Pancreas (tissue), 10 donors: ENCODE results near the gene GASK1B. TPM values are rescaled to one million over a fixed set of nuclear protein-coding genes. Genes with fewer than 3 reads are reported as not detected.

Experiments used
- ATAC-seq, 4 donors: fragments of 200-7000 bp; cut with Tn5 transposase; one replicate each; pipeline versions ENCODE4 v1.8.0 to v1.9.1; 2020; ENCODE audit warnings: mild to moderate bottlenecking in 4 of 4, moderate library complexity in 4 of 4
- DNase-seq, 6 donors: peaks; one replicate each; pipeline ENCODE4 v3.0.0-alpha.2; 2020
- FAIRE-seq: peaks from 2 replicates; lab custom pipeline; 2012; peaks lifted over from hg19 to GRCh38; lab: Jason Lieb, UNC
- H3K27ac ChIP-seq, 4 donors: fragments of 200-600 bp; sonication (generic); 1 replicate in 3 of 4; 2 replicates in 1 of 4; pipeline versions ENCODE4 v1.5.0 to v1.8.0; 2020
- H3K27me3 ChIP-seq, 4 donors: fragments of 200-600 bp; one replicate each; pipeline ENCODE4 v1.8.0; 2021
- H3K36me3 ChIP-seq, 3 donors: fragments of 200-600 bp; sonication (generic) in 1 of 3; one replicate each; pipeline versions ENCODE4 v1.5.0 to v1.8.0; 2020 to 2021
- H3K4me1 ChIP-seq, 3 donors: fragments of 200-600 bp; one replicate each; pipeline ENCODE4 v1.8.0; 2021
- H3K4me3 ChIP-seq, 4 donors: fragments of 200-600 bp; sonication (generic) in 2 of 4; one replicate each; pipeline versions ENCODE4 v1.5.0 to v1.8.0; 2020 to 2021
- H3K9me3 ChIP-seq, 4 donors: fragments of 200-600 bp; one replicate each; pipeline ENCODE4 v1.8.0; 2021
- WGBS, 2 donors: extraction: QIAGEN DNeasy Blood & Tissue Kit; methylation state at CpG; one replicate each; pipeline ENCODE4 v1.1.7; 2013; 5-methylcytosine and 5-hydroxymethylcytosine counted together
- intact Hi-C, 3 donors: fragments of 100-400 bp; cut with DNase I; formaldehyde crosslinking; loops; one replicate each; pipeline versions ENCODE4 v1.11.1 to v1.14.2; 2022
- polyA plus RNA-seq, 2 donors: library from polyadenylated mRNA; stranded (reverse); fragments of 200-250 nt; gene quantifications; one replicate each; pipeline ENCODE4 v1.2.3, GENCODE V29; 2013
- total RNA-seq, 6 donors: library from RNA; stranded (reverse); fragmentation: NEBNext Ultra II Directional in 4 of 6; extraction: Animal tissue kit (Norgen Biotek cat#: 25700) in 4 of 6; gene quantifications; one replicate each; pipeline versions ENCODE4 v1.2.1 to v1.2.4, GENCODE V29; 2021 to 2023
- TF ChIP-seq, protein P1 (sequence below), 4 donors: fragments of 200-600 bp; sonication (generic) in 3 of 4; IDR thresholded peaks; one replicate each; pipeline versions ENCODE4 v1.5.0 to v1.8.0; 2021; ENCODE audit warnings: antibody characterized with exemption in 4 of 4
- donor health status: healthy with polysubstance abuse.
- donor health status: DM: no; HTN: no; CAD: no; lungs with moderate emphysema.
- donor health status: DM: no; HTN: no; CAD: no.
- donor health status: control.
- donor health status: control.
- donor health status: Bipolar disorder and iron deficiency.
- donor health status: DM: yes; HTN: yes; CAD: no.
- donor health status: DM: no; HTN: no; CAD: no.
- donor health status: DM: no; HTN: no; CAD: no.
- donor health status: DM: yes; HTN: yes; CAD: no.

GASK1B gene
- total and polyA plus RNA-seq, 8 donors = 1.4 to 27.7 (median 3.5) TPM

DNA sequence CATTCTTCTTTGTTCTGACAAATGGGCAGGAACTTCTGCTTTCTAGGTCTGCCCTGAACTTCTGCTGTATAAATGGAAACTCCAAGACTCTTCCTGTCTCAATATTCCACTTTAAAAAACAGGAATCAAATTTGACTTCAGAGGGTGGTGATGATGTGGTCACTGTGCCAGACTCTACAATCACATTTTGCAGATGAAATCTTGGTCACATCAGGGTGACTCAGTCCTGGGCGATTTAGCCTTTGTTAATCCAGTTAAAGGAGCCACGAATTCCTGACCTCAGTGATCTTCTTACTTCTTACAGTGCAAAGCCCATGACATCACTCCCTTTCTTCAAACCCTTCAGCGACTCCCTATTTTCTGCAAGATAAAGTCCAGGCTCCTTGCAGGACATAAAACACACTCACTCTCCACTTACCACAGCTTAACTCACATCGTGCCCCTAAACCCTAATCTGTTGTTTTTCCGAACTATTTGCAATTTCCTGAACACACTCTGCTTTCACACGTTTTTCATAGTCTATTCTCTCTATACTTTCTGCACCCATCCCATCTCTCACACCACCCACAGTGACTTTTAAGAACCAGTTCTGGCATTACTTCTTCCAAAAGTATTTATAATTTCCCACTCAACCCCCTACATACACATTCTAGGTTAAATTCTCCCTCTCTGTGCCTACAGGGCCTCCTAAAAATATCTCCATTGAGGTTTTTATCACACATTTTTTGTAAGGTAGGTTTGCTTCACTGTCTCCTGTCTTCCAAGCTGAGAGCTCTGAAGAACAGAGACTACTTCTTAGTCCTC lies 11.1 kb downstream of the GASK1B start:
- Histone ChIP-seq H3K27me3 (no peaks in the 10 kb centered on the region), H3K36me3 (no peaks in the 10 kb centered on the region), H3K27ac (peak overlapping the region in 1 of 4 donors; percentile 39), H3K4me3 (no peak overlapping the region), H3K9me3 (no peaks in the 10 kb centered on the region), H3K4me1 (peaks cover 0 to 13% (median 7%) of the 10 kb centered on the region in 3 donors)
- DNase-seq (no peak), ATAC-seq (peak in 3 of 4 donors; percentile 60 to 83 (median 68)), FAIRE-seq (no peak)
- TF ChIP-seq, protein P1, sequence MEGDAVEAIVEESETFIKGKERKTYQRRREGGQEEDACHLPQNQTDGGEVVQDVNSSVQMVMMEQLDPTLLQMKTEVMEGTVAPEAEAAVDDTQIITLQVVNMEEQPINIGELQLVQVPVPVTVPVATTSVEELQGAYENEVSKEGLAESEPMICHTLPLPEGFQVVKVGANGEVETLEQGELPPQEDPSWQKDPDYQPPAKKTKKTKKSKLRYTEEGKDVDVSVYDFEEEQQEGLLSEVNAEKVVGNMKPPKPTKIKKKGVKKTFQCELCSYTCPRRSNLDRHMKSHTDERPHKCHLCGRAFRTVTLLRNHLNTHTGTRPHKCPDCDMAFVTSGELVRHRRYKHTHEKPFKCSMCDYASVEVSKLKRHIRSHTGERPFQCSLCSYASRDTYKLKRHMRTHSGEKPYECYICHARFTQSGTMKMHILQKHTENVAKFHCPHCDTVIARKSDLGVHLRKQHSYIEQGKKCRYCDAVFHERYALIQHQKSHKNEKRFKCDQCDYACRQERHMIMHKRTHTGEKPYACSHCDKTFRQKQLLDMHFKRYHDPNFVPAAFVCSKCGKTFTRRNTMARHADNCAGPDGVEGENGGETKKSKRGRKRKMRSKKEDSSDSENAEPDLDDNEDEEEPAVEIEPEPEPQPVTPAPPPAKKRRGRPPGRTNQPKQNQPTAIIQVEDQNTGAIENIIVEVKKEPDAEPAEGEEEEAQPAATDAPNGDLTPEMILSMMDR (IDR thresholded peaks at IDR 0.05) = no peak
- WGBS, 2 donors = 54 to 63% methylated on average over 6 of the region's 6 CpGs
- intact Hi-C loops = no loop called here

DNA sequence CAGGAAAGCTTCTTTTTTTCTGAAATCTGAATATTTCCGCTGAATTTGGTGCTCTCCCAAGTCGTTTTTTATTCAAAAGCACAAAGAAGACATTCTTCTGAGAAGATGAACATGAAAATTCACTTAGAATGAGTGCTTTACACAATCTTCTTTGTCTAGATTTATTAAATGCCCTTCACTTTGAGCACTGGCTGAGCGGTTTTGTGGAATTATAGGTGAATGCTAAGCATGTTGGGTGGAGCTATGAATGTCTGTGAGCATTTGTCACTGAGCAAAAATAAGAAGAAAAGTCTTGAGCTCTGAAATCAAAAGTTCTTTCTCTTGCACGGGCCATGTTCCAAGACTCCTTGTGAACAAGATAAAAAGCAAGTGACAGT lies 13.1 kb downstream of the GASK1B start:
- Histone ChIP-seq H3K4me3 (no peak overlapping the region), H3K36me3 (no peaks in the 10 kb centered on the region), H3K27ac (no peak overlapping the region), H3K9me3 (no peaks in the 10 kb centered on the region), H3K27me3 (no peaks in the 10 kb centered on the region), H3K4me1 (peaks cover 0 to 7% (median 6%) of the 10 kb centered on the region in 3 donors)
- 71 to 73% methylated on average over 4 of the region's 4 CpGs for WGBS, 2 donors
- FAIRE-seq = no peak
- no peak for DNase-seq
- intact Hi-C loops = no loop called here
- no peak for ATAC-seq
- TF ChIP-seq, protein P1 (IDR thresholded peaks at IDR 0.05) = no peak

DNA sequence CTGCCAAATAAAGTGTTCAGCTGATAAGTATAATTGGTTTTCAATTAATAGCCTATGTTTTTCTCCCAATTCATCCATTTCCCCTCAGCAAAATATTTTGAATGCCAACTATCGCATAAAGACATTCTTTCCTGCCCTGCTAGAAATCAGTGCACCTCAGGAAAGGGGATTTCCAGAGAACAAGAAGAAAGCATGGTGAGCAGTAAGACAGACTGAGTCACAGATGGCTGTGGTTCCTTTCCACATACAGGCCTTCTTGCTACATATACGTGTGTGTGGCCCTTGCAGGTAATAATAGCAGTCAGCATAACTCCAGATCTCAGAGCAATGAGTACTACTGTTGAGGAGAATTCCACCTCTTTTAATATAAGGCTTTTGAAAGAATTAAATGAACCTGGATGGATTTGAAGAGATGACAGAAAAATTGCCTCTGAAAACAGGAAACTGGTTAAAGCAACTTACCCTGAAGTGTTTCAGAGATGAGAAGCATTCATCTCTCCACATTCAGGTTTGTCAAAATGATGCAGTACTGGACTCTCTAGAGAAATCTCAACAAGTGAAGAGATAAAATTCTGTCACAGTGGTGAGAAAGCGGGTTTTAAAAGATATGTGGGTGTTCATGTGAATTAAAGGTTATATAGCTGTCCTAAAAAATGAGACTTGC lies 13.6 kb downstream of the GASK1B start:
- no peaks in the 10 kb centered on the region for H3K9me3 ChIP-seq
- peak in 1 of 4 donors; percentile 55 for ATAC-seq
- H3K27ac ChIP-seq = no peak overlapping the region
- no peak for DNase-seq
- H3K36me3 ChIP-seq = no peaks in the 10 kb centered on the region
- intact Hi-C loops = no loop called here
- no peaks in the 10 kb centered on the region for H3K27me3 ChIP-seq
- no peak for FAIRE-seq
- no peak overlapping the region for H3K4me3 ChIP-seq
- peaks cover 0 to 7% (median 6%) of the 10 kb centered on the region in 3 donors for H3K4me1 ChIP-seq
- 81 to 86% methylated on average over 3 of the region's 3 CpGs for WGBS, 2 donors
- TF ChIP-seq, protein P1 (IDR thresholded peaks at IDR 0.05) = no peak

DNA sequence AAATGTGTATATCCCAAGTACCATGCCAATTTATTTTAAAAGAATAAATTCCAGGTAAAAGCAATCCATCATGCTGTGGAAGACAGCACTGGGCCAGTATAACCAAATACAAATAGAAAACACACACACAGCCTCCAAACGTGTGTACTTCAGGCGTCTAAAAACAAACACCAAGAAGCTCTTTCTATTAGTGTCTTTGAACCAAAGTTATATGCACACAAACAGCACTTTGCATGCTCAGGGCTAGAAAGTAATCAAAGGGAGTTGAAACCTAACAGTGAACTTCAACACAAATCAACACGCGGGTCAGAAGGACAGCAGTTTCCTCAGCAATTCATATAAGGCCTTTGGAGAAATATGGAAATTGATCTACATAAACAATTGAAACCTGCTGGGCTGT lies 15.4 kb downstream of the GASK1B start:
- intact Hi-C loops = no loop called here
- FAIRE-seq (no peak), ATAC-seq (no peak), DNase-seq (no peak)
- WGBS, 2 donors = 50 to 53% methylated on average over 4 of the region's 4 CpGs
- Histone ChIP-seq H3K4me3 (no peak overlapping the region), H3K27ac (no peak overlapping the region), H3K27me3 (no peaks in the 10 kb centered on the region), H3K36me3 (no peaks in the 10 kb centered on the region), H3K4me1 (peaks cover 0 to 7% (median 6%) of the 10 kb centered on the region in 3 donors), H3K9me3 (no peaks in the 10 kb centered on the region)
- TF ChIP-seq, protein P1 (IDR thresholded peaks at IDR 0.05) = no peak
